Measurements from ENCODE around the gene ITSN2.

ITSN2 gene

GRCh38 chr2:24351981-24352380, 8.4 kb downstream of the ITSN2 start (continued):
- no peak for TF ChIP-seq ESRRG (CRISPR knock-in tag; IDR thresholded peaks at IDR 0.05)
- no peak for TF ChIP-seq PATZ1 (CRISPR knock-in tag; IDR thresholded peaks at IDR 0.05; ENCODE audit: borderline replicate concordance)
- no peak for TF ChIP-seq CSDC2 (CRISPR knock-in tag; IDR thresholded peaks at IDR 0.05)
- no peak for TF ChIP-seq PPARA (CRISPR knock-in tag; IDR thresholded peaks at IDR 0.05; ENCODE audit: borderline replicate concordance)

- ATAC-seq = no peak
- TF ChIP-seq ESRRG (CRISPR knock-in tag; IDR thresholded peaks at IDR 0.05) = no peak
- no peak for TF ChIP-seq CREB5 (CRISPR knock-in tag; IDR thresholded peaks at IDR 0.05; ENCODE audit: low read depth)
- TF ChIP-seq TSHZ2 (CRISPR knock-in tag; IDR thresholded peaks at IDR 0.05) = no peak
- no peak for TF ChIP-seq ISL1 (CRISPR knock-in tag; IDR thresholded peaks at IDR 0.05)
- no peak for TF ChIP-seq OSR1 (CRISPR knock-in tag; IDR thresholded peaks at IDR 0.05)
- no peak for TF ChIP-seq POU6F1 (CRISPR knock-in tag; IDR thresholded peaks at IDR 0.05; ENCODE audit: borderline replicate concordance, low read depth)
- no peak for TF ChIP-seq ZNF70 (CRISPR knock-in tag; IDR thresholded peaks at IDR 0.05)
- TF ChIP-seq CSRNP3 (CRISPR knock-in tag; IDR thresholded peaks at IDR 0.05) = no peak
- no peak for TF ChIP-seq SNAI2 (CRISPR knock-in tag; IDR thresholded peaks at IDR 0.05)
- TF ChIP-seq PATZ1 (CRISPR knock-in tag; IDR thresholded peaks at IDR 0.05; ENCODE audit: borderline replicate concordance) = no peak
- no peak for TF ChIP-seq ZC3H10 (CRISPR knock-in tag; IDR thresholded peaks at IDR 0.05)
- no peak for TF ChIP-seq ZFP30 (CRISPR knock-in tag; IDR thresholded peaks at IDR 0.05)
- TF ChIP-seq RARB (CRISPR knock-in tag; IDR thresholded peaks at IDR 0.05) = no peak
- no peak for TF ChIP-seq BACH2 (CRISPR knock-in tag; IDR thresholded peaks at IDR 0.05; ENCODE audit: borderline replicate concordance)
- no peak for TF ChIP-seq GLIS3 (CRISPR knock-in tag; IDR thresholded peaks at IDR 0.05)
- TF ChIP-seq ZNF8 (CRISPR knock-in tag; IDR thresholded peaks at IDR 0.05) = no peak
- no peak for TF ChIP-seq ZFP3 (CRISPR knock-in tag; IDR thresholded peaks at IDR 0.05)
- TF ChIP-seq PPARA (CRISPR knock-in tag; IDR thresholded peaks at IDR 0.05; ENCODE audit: borderline replicate concordance) = no peak
- TF ChIP-seq TOX (CRISPR knock-in tag; IDR thresholded peaks at IDR 0.05; ENCODE audit: borderline replicate concordance) = no peak
- no peak for TF ChIP-seq TCF4 (CRISPR knock-in tag; IDR thresholded peaks at IDR 0.05; ENCODE audit: borderline replicate concordance)
These were observed 8.8 kb downstream of the ITSN2 start for GRCh38 chr2:24351627-24351938.
